Mesothelial cell of epicardium (in vitro differentiated cells): Measurements from ENCODE around the gene HMGCS1. TPM values are rescaled to one million over a fixed set of nuclear protein-coding genes. Genes with fewer than 3 reads are reported as not detected.

Experiments used
- DNase-seq, 2 experiments: peaks; one replicate each; pipeline ENCODE4 v3.0.0; 2021; ENCODE audit warnings: low spot score in 2 of 2; ENCODE audit not compliant: unreplicated experiment in 2 of 2
- H3K27ac Mint-ChIP-seq: 2 replicates; pipeline ENCODE4 v1.8.0; 2021; ENCODE audit warnings: mixed read lengths
- H3K27me3 Mint-ChIP-seq: 2 replicates; pipeline ENCODE4 v1.8.0; 2021; ENCODE audit warnings: low read depth, mixed read lengths
- H3K36me3 Mint-ChIP-seq: 2 replicates; pipeline ENCODE4 v1.8.0; 2021; ENCODE audit warnings: mixed read lengths
- H3K4me1 Mint-ChIP-seq: 2 replicates; pipeline ENCODE4 v1.8.0; 2021; ENCODE audit warnings: mixed read lengths
- H3K4me3 Mint-ChIP-seq: 2 replicates; pipeline ENCODE4 v1.8.0; 2021; ENCODE audit warnings: mild to moderate bottlenecking, moderate library complexity, mixed read lengths
- H3K9me3 Mint-ChIP-seq: 2 replicates; pipeline ENCODE4 v1.8.0; 2021; ENCODE audit warnings: mixed read lengths
- total RNA-seq: library from RNA; stranded (reverse); gene quantifications from 3 replicates; pipeline ENCODE4 v1.2.1, GENCODE V29; 2021
- TF ChIP-seq, protein P1 (sequence below): fragments of 200-600 bp; sonication (generic); IDR thresholded peaks from one replicate; pipeline ENCODE4 v1.5.0; 2021; ENCODE audit warnings: antibody characterized with exemption; ENCODE audit not compliant: unreplicated experiment

The HMGCS1 gene
- 129 to 131 TPM (median 130 TPM) in 3 replicates for total RNA-seq

DNA sequence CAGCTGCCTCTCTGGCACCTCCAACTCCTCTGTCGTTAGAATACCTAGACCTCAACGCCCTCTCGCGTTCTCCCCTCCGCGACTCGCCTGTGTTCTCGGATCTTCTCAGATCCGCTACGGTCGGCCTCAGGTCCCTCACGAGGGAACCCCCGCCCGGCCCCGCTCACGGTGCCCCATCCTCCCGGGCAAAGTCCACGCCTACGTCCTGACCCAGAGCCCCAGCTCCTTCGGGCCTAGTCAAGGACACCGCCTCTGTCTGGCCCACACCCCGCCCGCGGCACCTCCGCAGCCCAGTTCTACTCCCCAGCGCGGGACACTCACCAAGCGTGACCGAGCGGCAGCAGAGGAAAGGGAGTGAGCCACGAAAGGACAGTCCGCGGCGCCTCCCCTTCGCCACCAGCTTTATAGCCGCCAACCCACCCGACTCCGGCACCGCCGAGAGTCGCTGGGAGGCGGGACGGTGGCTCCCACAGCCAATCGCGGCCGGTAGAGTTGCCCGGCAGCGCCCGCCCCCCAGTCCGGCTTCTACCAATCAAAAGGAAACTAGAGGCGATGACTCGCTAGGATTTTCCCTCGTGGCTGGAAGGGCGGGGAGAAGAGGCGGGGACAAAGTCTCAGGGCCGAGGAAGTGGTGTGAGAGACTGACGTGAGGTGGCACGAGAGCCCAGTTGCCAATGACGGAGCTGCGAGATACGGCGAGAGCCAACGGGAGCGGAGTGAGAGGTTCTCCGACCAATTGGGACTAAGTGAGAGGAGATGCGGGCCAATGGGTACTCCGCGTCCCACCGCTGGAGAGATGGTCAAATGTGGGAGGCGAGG is at the start of gene HMGCS1:
TSS of gene HMGCS1 (minus strand) at position 378 of the 819 bp plus-strand sequence. CDS start 14,447 bp downstream, outside the sequence.
- Mint-ChIP-seq H3K4me3 (peak within 1 kb of the TSS; percentile 95), H3K9me3 (peaks cover 7% of the 10 kb centered on the region), H3K27ac (peak within 1 kb of the TSS; percentile 98), H3K36me3 (no peaks in the 10 kb centered on the region), H3K4me1 (peaks cover 60% of the 10 kb centered on the region), H3K27me3 (no peaks in the 10 kb centered on the region)
- TF ChIP-seq, protein P1, sequence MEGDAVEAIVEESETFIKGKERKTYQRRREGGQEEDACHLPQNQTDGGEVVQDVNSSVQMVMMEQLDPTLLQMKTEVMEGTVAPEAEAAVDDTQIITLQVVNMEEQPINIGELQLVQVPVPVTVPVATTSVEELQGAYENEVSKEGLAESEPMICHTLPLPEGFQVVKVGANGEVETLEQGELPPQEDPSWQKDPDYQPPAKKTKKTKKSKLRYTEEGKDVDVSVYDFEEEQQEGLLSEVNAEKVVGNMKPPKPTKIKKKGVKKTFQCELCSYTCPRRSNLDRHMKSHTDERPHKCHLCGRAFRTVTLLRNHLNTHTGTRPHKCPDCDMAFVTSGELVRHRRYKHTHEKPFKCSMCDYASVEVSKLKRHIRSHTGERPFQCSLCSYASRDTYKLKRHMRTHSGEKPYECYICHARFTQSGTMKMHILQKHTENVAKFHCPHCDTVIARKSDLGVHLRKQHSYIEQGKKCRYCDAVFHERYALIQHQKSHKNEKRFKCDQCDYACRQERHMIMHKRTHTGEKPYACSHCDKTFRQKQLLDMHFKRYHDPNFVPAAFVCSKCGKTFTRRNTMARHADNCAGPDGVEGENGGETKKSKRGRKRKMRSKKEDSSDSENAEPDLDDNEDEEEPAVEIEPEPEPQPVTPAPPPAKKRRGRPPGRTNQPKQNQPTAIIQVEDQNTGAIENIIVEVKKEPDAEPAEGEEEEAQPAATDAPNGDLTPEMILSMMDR, result no peak
- peak; percentile 94 to 99 for DNase-seq

DNA sequence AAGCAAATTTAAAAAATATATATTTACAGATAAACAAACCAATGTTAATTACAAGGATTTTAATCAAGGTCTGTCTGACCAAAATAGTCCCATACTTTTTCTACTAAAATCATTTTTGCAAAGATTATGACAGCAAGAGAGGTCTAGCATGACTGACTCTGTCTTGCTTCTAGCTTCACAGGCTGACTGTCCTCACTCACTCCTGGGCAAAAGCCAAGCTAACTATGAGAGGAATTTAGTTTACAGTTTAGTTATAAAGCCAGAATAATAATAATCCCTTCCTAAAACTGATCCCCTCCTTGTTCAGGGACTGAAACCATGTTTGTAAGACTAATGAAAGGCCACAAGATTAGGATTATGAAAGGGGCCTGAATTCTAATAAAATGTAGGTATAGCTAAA is 45.5 kb upstream of the HMGCS1 start:
- Mint-ChIP-seq H3K4me1 (peaks cover 10% of the 10 kb centered on the region), H3K27me3 (no peaks in the 10 kb centered on the region), H3K27ac (no peak overlapping the region), H3K4me3 (no peak overlapping the region), H3K36me3 (peaks cover 8% of the 10 kb centered on the region), H3K9me3 (peaks cover 28% of the 10 kb centered on the region)
- TF ChIP-seq, protein P1, result no peak
- no peak for DNase-seq

DNA sequence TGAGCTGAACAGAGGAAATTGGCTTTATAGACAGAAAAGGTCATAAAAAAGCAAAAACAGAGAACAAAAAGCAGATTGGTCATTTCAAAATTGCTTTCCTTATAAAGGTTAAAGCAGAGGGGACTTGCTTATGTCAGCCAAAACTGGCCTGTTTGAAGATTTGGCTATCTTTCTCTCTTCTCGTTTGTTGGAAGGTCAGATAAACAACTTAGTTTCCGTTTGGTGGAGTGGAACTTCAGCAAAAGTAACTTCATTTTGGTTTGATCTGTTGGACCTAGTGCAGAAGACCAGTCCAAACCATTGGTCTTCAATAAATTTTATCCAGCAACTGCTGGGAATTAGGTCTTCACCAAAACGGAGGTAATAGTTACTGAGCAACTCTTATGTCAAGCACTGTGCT is 45.1 kb upstream of the HMGCS1 start:
- no peaks in the 10 kb centered on the region for H3K27me3 Mint-ChIP-seq
- no peak overlapping the region for H3K27ac Mint-ChIP-seq
- TF ChIP-seq, protein P1, result no peak
- peaks cover 10% of the 10 kb centered on the region for H3K4me1 Mint-ChIP-seq
- H3K36me3 Mint-ChIP-seq, result peaks cover 8% of the 10 kb centered on the region
- peaks cover 28% of the 10 kb centered on the region for H3K9me3 Mint-ChIP-seq
- no peak for DNase-seq
- no peak overlapping the region for H3K4me3 Mint-ChIP-seq

DNA sequence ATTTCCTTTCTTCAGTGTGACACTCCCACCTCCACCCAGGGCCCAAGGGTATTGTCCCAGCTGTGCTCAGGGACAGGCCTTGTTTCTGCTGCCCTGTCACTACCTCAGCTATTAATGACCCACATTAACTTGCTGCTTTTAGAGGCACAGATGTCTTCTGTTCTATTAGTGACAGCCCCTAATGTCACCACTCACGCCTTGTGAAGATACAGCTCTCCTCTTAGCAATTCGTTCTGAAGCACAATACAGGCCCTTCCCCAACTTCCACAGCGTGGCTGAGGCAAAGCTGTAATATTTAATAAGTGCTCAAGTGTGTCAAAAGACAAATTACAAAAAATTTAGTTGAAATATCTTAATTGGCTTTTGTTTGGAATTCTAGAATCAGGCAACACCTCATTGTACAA is 44.7 kb upstream of the HMGCS1 start:
- H3K27me3 Mint-ChIP-seq, result no peaks in the 10 kb centered on the region
- peaks cover 28% of the 10 kb centered on the region for H3K9me3 Mint-ChIP-seq
- peaks cover 8% of the 10 kb centered on the region for H3K36me3 Mint-ChIP-seq
- TF ChIP-seq, protein P1, result no peak
- peaks cover 10% of the 10 kb centered on the region for H3K4me1 Mint-ChIP-seq
- no peak for DNase-seq
- no peak overlapping the region for H3K4me3 Mint-ChIP-seq
- H3K27ac Mint-ChIP-seq, result peak overlapping the region; percentile 43

GRCh38 chr5:43357067-43357466 is 43.9 kb upstream of the HMGCS1 start:
- H3K9me3 Mint-ChIP-seq, result peaks cover 28% of the 10 kb centered on the region
- no peak overlapping the region for H3K27ac Mint-ChIP-seq
- H3K27me3 Mint-ChIP-seq, result no peaks in the 10 kb centered on the region
- DNase-seq, result no peak
- no peak overlapping the region for H3K4me3 Mint-ChIP-seq
- H3K4me1 Mint-ChIP-seq, result peaks cover 8% of the 10 kb centered on the region
- H3K36me3 Mint-ChIP-seq, result peaks cover 8% of the 10 kb centered on the region
- TF ChIP-seq, protein P1, result no peak
